RPMI7951 (cell line): ENCODE results near the gene CCRL2. TPM values are rescaled to one million over a fixed set of nuclear protein-coding genes. Genes with fewer than 3 reads are reported as not detected.

ENCODE experiments used
- DNase-seq: peaks from one replicate; pipeline ENCODE4 v3.0.0-alpha.2; 2012; ENCODE audit warnings: low read depth
- total RNA-seq: library from RNA; depleted of rRNA; stranded (reverse); fragments of >200 nt; shearing (Covaris generic); gene quantifications from 2 replicates; pipeline ENCODE4 v1.2.3, GENCODE V29; 2014; rRNA removed

CCRL2 gene
- total RNA-seq = 2.8 and 6.1 TPM in 2 replicates

- DNase-seq = peak; percentile 84
These were observed at the start of gene CCRL2, which contains the start of gene CCR5AS for GRCh38 chr3:46406788-46407611. Gene CCRL2, plus strand, starts transcription at chr3:46407259. Its CDS starts 821 bp downstream, at chr3:46408080. Gene CCR5AS, minus strand, starts transcription at chr3:46407066.

GRCh38 chr3:46358466-46358865 lies 48.6 kb upstream of the CCRL2 start:
- no peak for DNase-seq

- peak; percentile 82 for DNase-seq
These were observed 47.1 kb upstream of the CCRL2 start for GRCh38 chr3:46359733-46360493.

- peak; percentile 38 for DNase-seq
These were observed 46.2 kb upstream of the CCRL2 start for GRCh38 chr3:46360907-46361306.

- peak; percentile 92 for DNase-seq
These were observed 45.4 kb upstream of the CCRL2 start for GRCh38 chr3:46361408-46362283.

- DNase-seq = no peak
These were observed 42.0 kb upstream of the CCRL2 start for GRCh38 chr3:46365041-46365440.

GRCh38 chr3:46365737-46366524 lies 41.1 kb upstream of the CCRL2 start:
- DNase-seq = no peak

GRCh38 chr3:46367811-46368210 lies 39.2 kb upstream of the CCRL2 start:
- DNase-seq = no peak

GRCh38 chr3:46368569-46368968 lies 38.5 kb upstream of the CCRL2 start:
- DNase-seq = peak; percentile 77

GRCh38 chr3:46369151-46369550 lies 37.9 kb upstream of the CCRL2 start:
- DNase-seq = no peak

- no peak for DNase-seq
These were observed 37.4 kb upstream of the CCRL2 start for GRCh38 chr3:46369675-46370132.

GRCh38 chr3:46370839-46371518 lies 36.1 kb upstream of the CCRL2 start, which contains the start of gene CCR5:
Gene CCR5, plus strand, starts transcription at chr3:46370946. Its CDS starts 1,957 bp downstream, at chr3:46372903.
- no peak for DNase-seq

- peak; percentile 13 for DNase-seq
These were observed 35.3 kb upstream of the CCRL2 start for GRCh38 chr3:46371519-46372340.

GRCh38 chr3:46372492-46373359 lies 34.3 kb upstream of the CCRL2 start:
- DNase-seq = peak; percentile 51

- DNase-seq = no peak
These were observed 32.3 kb upstream of the CCRL2 start for GRCh38 chr3:46374755-46375154.

GRCh38 chr3:46375218-46375617 lies 31.8 kb upstream of the CCRL2 start:
- DNase-seq = no peak

GRCh38 chr3:46375814-46376213 lies 31.2 kb upstream of the CCRL2 start:
- DNase-seq = no peak

- peak; percentile 71 for DNase-seq
These were observed 28.6 kb upstream of the CCRL2 start for GRCh38 chr3:46378426-46378942.
